GM18508 (cell line): ENCODE measurements around the gene XPNPEP1.
A peak's percentile ranks its signal among the peaks of the same experiment; 100 is the strongest.
"Not testable (repeated sequence)": the region's sequence is repeated elsewhere in the genome, so short reads cannot be mapped to it uniquely, and the experiment has no call there.

Experiments used
- ATAC-seq: cut with Tn5 transposase; IDR thresholded peaks from one replicate; pipeline ENCODE4 v1.9.1; 2021; ENCODE audit warnings: moderate number of reproducible peaks; ENCODE audit not compliant: insufficient read depth, unreplicated experiment

XPNPEP1 gene

GRCh38 chr10:109926061-109926745 is 2.9 kb upstream of the XPNPEP1 start:
- ATAC-seq: no peak

GRCh38 chr10:109924967-109925620 is 1.8 kb upstream of the XPNPEP1 start:
- no peak for ATAC-seq

- no peak for ATAC-seq
These were observed 776 bp upstream of the XPNPEP1 start for GRCh38 chr10:109924087-109924486.

GRCh38 chr10:109922358-109922975 is 844 bp downstream of the XPNPEP1 start:
- ATAC-seq: no peak

GRCh38 chr10:109920016-109920415 is 3.3 kb downstream of the XPNPEP1 start:
- ATAC-seq: no peak

- ATAC-seq: no peak
These were observed 4.1 kb downstream of the XPNPEP1 start for GRCh38 chr10:109919220-109919619.

- ATAC-seq: not testable (repeated sequence)
These were observed 4.6 kb downstream of the XPNPEP1 start for GRCh38 chr10:109918707-109919106.

- no peak for ATAC-seq
These were observed 7.7 kb downstream of the XPNPEP1 start for GRCh38 chr10:109915566-109915965.

- no peak for ATAC-seq
These were observed 8.3 kb downstream of the XPNPEP1 start for GRCh38 chr10:109914966-109915365.

- ATAC-seq: no peak
These were observed 9.9 kb downstream of the XPNPEP1 start for GRCh38 chr10:109913306-109913892.

- ATAC-seq: peak; percentile 89
These were observed 10.7 kb downstream of the XPNPEP1 start for GRCh38 chr10:109912335-109913281.

- ATAC-seq: no peak
These were observed 11.4 kb downstream of the XPNPEP1 start for GRCh38 chr10:109911903-109912302.

GRCh38 chr10:109906316-109906715 is 17.0 kb downstream of the XPNPEP1 start:
- ATAC-seq: no peak

GRCh38 chr10:109904397-109904796 is 18.9 kb downstream of the XPNPEP1 start:
- ATAC-seq: no peak

- ATAC-seq: peak; percentile 58
These were observed 20.0 kb downstream of the XPNPEP1 start for GRCh38 chr10:109902992-109903947.

- no peak for ATAC-seq
These were observed 23.7 kb downstream of the XPNPEP1 start for GRCh38 chr10:109899356-109900331.

- ATAC-seq: no peak
These were observed 24.5 kb downstream of the XPNPEP1 start for GRCh38 chr10:109898666-109899355.
